ENCODE data around the gene FBXL16. TPM values are rescaled to one million over a fixed set of nuclear protein-coding genes. Genes with fewer than 3 reads are reported as not detected.

Gene FBXL16
- total and polyA plus RNA-seq, 2 of the 13 experiments (the other 11 are each of a cell fraction or from before 2014, with no cell fraction given) = 0.22 to 2.0 TPM

DNA sequence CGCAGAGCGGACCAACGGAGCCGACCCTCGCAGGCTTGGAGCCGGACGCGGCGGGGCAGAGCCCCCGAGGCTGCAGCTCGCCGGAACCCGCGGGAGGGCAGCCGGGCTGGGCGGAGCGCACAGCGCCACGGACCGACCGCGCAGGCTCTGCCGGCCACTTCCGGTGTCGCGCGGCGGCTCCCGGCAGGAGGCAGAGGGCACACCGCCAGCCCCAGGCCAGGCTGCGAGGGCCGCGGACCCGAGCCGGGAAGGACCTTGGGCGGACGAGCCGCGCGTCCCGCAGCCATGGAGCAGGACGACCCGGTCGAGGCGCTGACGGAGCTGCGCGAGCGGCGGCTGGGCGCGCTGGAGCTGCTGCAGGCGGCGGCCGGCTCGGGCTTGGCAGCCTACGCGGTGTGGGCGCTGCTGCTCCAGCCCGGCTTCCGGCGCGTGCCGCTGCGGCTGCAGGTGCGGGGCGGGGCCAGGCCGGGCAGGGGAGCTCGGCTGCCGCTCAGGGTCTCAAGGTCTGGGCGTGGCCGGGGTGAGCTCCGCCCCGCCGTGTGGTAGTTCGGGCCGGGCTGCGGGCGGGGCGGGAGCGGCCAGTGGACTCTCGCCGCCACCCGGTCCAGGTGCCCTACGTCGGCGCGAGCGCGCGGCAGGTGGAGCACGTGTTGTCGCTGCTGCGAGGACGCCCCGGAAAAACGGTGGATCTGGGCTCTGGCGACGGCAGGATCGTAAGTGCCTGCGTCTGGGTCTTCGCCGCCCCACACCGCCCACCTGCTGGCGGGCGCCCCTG is 15.6 kb upstream of the FBXL16 start, which contains the start of gene ANTKMT (continued):
- no peak for TF ChIP-seq TFE3 (CRISPR knock-in tag; IDR thresholded peaks at IDR 0.05)
- no peak for TF ChIP-seq ZC3H4 (CRISPR knock-in tag; IDR thresholded peaks at IDR 0.05; ENCODE audit: borderline replicate concordance)
- no peak for TF ChIP-seq ZNF24 (IDR thresholded peaks at IDR 0.05)
- no peak for TF ChIP-seq NCOA5 (CRISPR knock-in tag; IDR thresholded peaks at IDR 0.05)
- TF ChIP-seq, protein P1, sequence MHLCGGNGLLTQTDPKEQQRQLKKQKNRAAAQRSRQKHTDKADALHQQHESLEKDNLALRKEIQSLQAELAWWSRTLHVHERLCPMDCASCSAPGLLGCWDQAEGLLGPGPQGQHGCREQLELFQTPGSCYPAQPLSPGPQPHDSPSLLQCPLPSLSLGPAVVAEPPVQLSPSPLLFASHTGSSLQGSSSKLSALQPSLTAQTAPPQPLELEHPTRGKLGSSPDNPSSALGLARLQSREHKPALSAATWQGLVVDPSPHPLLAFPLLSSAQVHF (CRISPR knock-in tag; IDR thresholded peaks at IDR 0.05) = no peak
- peak; percentile 41; the same call in 1 of the 2 replicates for TF ChIP-seq ZNF580 (CRISPR knock-in tag; IDR thresholded peaks at IDR 0.05; ENCODE audit: borderline replicate concordance, low read depth)
- TF ChIP-seq MIER2 (CRISPR knock-in tag; IDR thresholded peaks at IDR 0.05) = no peak
- TF ChIP-seq MYPOP (CRISPR knock-in tag; IDR thresholded peaks at IDR 0.05) = no peak
- no peak for TF ChIP-seq ZNF484 (CRISPR knock-in tag; IDR thresholded peaks at IDR 0.05; ENCODE audit: borderline replicate concordance, low read depth)
- no peak for TF ChIP-seq IRF2 (CRISPR knock-in tag; IDR thresholded peaks at IDR 0.05)
- no peak for TF ChIP-seq ADNP (CRISPR knock-in tag; IDR thresholded peaks at IDR 0.05)
- no peak for TF ChIP-seq ZNF660 (CRISPR knock-in tag; IDR thresholded peaks at IDR 0.05; ENCODE audit: borderline replicate concordance, low read depth)
- TF ChIP-seq, protein P2, sequence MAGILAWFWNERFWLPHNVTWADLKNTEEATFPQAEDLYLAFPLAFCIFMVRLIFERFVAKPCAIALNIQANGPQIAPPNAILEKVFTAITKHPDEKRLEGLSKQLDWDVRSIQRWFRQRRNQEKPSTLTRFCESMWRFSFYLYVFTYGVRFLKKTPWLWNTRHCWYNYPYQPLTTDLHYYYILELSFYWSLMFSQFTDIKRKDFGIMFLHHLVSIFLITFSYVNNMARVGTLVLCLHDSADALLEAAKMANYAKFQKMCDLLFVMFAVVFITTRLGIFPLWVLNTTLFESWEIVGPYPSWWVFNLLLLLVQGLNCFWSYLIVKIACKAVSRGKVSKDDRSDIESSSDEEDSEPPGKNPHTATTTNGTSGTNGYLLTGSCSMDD (CRISPR knock-in tag; IDR thresholded peaks at IDR 0.05) = no peak
- TF ChIP-seq ZSCAN21 (CRISPR knock-in tag; IDR thresholded peaks at IDR 0.05; ENCODE audit: borderline replicate concordance) = peak; percentile 92
- TF ChIP-seq ZNF772 (CRISPR knock-in tag; IDR thresholded peaks at IDR 0.05) = peak; percentile 56
- TF ChIP-seq KMT2B (CRISPR knock-in tag; IDR thresholded peaks at IDR 0.05) = no peak
- TF ChIP-seq ZFAT (CRISPR knock-in tag; conservative IDR thresholded peaks at IDR 0.05) = no peak; the same call in 1 of the 2 replicates
- TF ChIP-seq YEATS2 (CRISPR knock-in tag; IDR thresholded peaks at IDR 0.05; ENCODE audit: borderline replicate concordance) = no peak
- no peak; the same call in 1 of the 2 replicates for TF ChIP-seq DMAP1 (CRISPR knock-in tag; IDR thresholded peaks at IDR 0.05)
- TF ChIP-seq HOXA3 (CRISPR knock-in tag; IDR thresholded peaks at IDR 0.05) = peak; percentile 82
- no peak for TF ChIP-seq HDAC6 (IDR thresholded peaks at IDR 0.05; ENCODE audit: low read depth, low read length)
- TF ChIP-seq E2F1 (CRISPR knock-in tag; IDR thresholded peaks at IDR 0.05) = peak; percentile 55; the same call in 1 of the 2 replicates
- no peak for TF ChIP-seq EHMT2 (IDR thresholded peaks at IDR 0.05; ENCODE audit: borderline replicate concordance, low read depth, low read length)
- peak; percentile 57; the same call in 1 of the 2 replicates for TF ChIP-seq TMF1 (CRISPR knock-in tag; IDR thresholded peaks at IDR 0.05; ENCODE audit: low read depth)
- TF ChIP-seq TAF15 (IDR thresholded peaks at IDR 0.05; ENCODE audit: low read depth, low read length, poor library complexity, severe bottlenecking) = no peak
- TF ChIP-seq ZNF615 (CRISPR knock-in tag; IDR thresholded peaks at IDR 0.05; ENCODE audit: borderline replicate concordance) = no peak
